Measurements from ENCODE around the gene RAB11A. TPM values are rescaled to one million over a fixed set of nuclear protein-coding genes. Genes with fewer than 3 reads are reported as not detected.

RAB11A gene
- total RNA-seq, 1 donor from 2014 or later = 204 TPM

DNA sequence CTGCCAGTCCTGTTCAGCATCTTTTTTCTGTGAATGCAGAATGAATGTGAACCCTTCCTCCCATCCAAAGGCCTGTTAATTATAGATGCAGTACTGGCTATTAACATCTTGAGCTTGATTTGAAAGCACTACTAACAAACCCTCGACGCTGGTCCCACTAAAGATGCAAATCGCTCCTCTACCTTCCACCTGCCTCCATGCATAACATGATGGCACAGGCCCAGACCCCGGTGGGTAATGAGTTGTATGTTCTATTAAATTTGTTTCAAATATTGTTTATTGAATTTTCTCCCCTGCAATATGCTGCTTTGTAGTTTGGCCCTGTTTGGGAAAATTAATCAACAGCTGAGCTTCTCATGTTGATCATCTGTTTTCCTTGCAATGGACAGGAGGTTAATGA is 69.3 kb downstream of the RAB11A start:
- Mint-ChIP-seq H3K4me3 (no peak overlapping the region), H3K9me3 (no peaks in the 10 kb centered on the region), H3K4me1 (peaks cover 3% of the 10 kb centered on the region), H3K27ac (no peak overlapping the region), H3K27me3 (ENCODE audit: low read depth) (no peaks in the 10 kb centered on the region), H3K36me3 (no peaks in the 10 kb centered on the region)
- TF ChIP-seq, protein P1, sequence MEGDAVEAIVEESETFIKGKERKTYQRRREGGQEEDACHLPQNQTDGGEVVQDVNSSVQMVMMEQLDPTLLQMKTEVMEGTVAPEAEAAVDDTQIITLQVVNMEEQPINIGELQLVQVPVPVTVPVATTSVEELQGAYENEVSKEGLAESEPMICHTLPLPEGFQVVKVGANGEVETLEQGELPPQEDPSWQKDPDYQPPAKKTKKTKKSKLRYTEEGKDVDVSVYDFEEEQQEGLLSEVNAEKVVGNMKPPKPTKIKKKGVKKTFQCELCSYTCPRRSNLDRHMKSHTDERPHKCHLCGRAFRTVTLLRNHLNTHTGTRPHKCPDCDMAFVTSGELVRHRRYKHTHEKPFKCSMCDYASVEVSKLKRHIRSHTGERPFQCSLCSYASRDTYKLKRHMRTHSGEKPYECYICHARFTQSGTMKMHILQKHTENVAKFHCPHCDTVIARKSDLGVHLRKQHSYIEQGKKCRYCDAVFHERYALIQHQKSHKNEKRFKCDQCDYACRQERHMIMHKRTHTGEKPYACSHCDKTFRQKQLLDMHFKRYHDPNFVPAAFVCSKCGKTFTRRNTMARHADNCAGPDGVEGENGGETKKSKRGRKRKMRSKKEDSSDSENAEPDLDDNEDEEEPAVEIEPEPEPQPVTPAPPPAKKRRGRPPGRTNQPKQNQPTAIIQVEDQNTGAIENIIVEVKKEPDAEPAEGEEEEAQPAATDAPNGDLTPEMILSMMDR (IDR thresholded peaks at IDR 0.05; ENCODE audit: unreplicated experiment) = no peak
- no peak for DNase-seq (ENCODE audit: low spot score in 2 of 2, unreplicated experiment in 2 of 2)

DNA sequence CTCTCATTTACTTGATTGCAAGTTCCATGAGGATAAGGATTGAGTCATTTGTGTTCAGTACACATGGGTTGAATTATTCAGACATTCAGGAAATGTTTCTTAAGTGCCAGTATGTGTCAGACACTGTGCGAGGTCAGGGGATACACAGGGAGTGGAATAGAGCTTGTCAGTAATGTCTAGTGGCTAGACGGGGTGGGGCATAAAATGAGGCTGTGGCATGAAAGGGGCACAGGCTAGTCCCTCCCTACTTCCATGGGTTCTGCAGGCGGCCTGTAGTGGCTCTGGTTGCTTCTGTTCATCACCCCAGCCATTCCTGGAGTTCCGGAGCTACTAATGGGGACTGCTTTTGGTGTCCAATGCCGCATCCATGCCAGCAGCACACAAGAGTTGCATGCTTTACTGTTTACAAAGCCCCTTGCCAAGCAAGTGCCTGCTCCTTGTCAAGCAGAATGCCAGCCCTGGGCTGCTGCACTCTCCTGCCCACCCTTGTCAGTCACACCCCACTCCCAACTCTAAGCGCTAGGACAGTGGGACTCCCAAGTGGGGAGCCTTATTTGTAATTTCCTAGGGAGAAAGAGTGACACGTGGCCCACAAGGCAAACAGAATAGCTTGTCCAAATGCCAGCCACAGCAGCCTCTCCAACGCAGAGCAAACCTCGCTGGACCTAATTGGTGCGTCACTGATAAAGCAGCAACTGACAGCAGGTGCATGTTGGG is 70.8 kb downstream of the RAB11A start:
- H3K9me3 Mint-ChIP-seq = no peaks in the 10 kb centered on the region
- H3K36me3 Mint-ChIP-seq = no peaks in the 10 kb centered on the region
- TF ChIP-seq, protein P1 (IDR thresholded peaks at IDR 0.05; ENCODE audit: unreplicated experiment) = no peak
- H3K4me1 Mint-ChIP-seq = peaks cover 3% of the 10 kb centered on the region
- peaks cover 3% of the 10 kb centered on the region for H3K27me3 Mint-ChIP-seq (ENCODE audit: low read depth)
- no peak for DNase-seq (ENCODE audit: low spot score in 2 of 2, unreplicated experiment in 2 of 2)
- no peak overlapping the region for H3K27ac Mint-ChIP-seq
- no peak overlapping the region for H3K4me3 Mint-ChIP-seq

- Mint-ChIP-seq H3K9me3 (no peaks in the 10 kb centered on the region), H3K4me1 (peaks cover 3% of the 10 kb centered on the region), H3K4me3 (no peak overlapping the region), H3K36me3 (no peaks in the 10 kb centered on the region), H3K27me3 (ENCODE audit: low read depth) (peaks cover 3% of the 10 kb centered on the region), H3K27ac (no peak overlapping the region)
- no peak for DNase-seq (ENCODE audit: low spot score in 2 of 2, unreplicated experiment in 2 of 2)
- TF ChIP-seq, protein P1 (IDR thresholded peaks at IDR 0.05; ENCODE audit: unreplicated experiment) = no peak
Observed at GRCh38 chr15:65940618-65940909, 71.3 kb downstream of the RAB11A start.

Other genes with a start within 250 kb of the RAB11A start
- 21.9 to 24.6 TPM (median 22.8 TPM) in 3 replicates for gene SLC24A1, start 247.6 kb upstream of the RAB11A start, total RNA-seq
- 19.5 to 23.3 TPM (median 21.5 TPM) in 3 replicates for gene DENND4A, start 77.2 kb upstream of the RAB11A start, total RNA-seq